LHCN-M2 (cell line): ENCODE results near the gene RASSF1. TPM values are rescaled to one million over a fixed set of nuclear protein-coding genes. Genes with fewer than 3 reads are reported as not detected.
A peak's percentile ranks its signal among the peaks of the same experiment; 100 is the strongest.

Source experiments
- DNase-seq: peaks from one replicate; pipeline ENCODE4 v3.0.0-alpha.2; 2012; ENCODE audit warnings: low read depth
- total RNA-seq: library from RNA; depleted of rRNA; stranded (reverse); fragments of >200 nt; gene quantifications from 2 replicates; pipeline ENCODE4 v1.2.3, GENCODE V29; 2014

RASSF1 gene
- total RNA-seq, 1 experiment from 2014 or later: 26.3 TPM

- no peak for DNase-seq
These were observed 4.4 kb upstream of the RASSF1 start for GRCh38 chr3:50345008-50345407.

- DNase-seq: no peak
These were observed 2.4 kb upstream of the RASSF1 start for GRCh38 chr3:50342813-50343633.

GRCh38 chr3:50341996-50342650, 1.5 kb upstream of the RASSF1 start:
- no peak for DNase-seq

- no peak for DNase-seq
These were observed 901 bp upstream of the RASSF1 start for GRCh38 chr3:50341537-50341936.

- no peak for DNase-seq
These were observed 539 bp downstream of the RASSF1 start for GRCh38 chr3:50340147-50340447.

GRCh38 chr3:50339485-50340146, 1.0 kb downstream of the RASSF1 start:
- peak; percentile 38 for DNase-seq

GRCh38 chr3:50338965-50339364, 1.7 kb downstream of the RASSF1 start:
- DNase-seq: no peak

GRCh38 chr3:50337175-50337861, 3.3 kb downstream of the RASSF1 start:
- DNase-seq: peak; percentile 99

GRCh38 chr3:50336452-50337174, 4.0 kb downstream of the RASSF1 start:
- DNase-seq: peak; percentile 44

- DNase-seq: no peak
These were observed 6.1 kb downstream of the RASSF1 start for GRCh38 chr3:50334339-50335075.

- no peak for DNase-seq
These were observed 6.8 kb downstream of the RASSF1 start for GRCh38 chr3:50333744-50334328.

GRCh38 chr3:50331364-50331907, 9.2 kb downstream of the RASSF1 start:
- DNase-seq: no peak

- no peak for DNase-seq
These were observed 10.3 kb downstream of the RASSF1 start for GRCh38 chr3:50330330-50330729.

- peak; percentile 95 for DNase-seq
These were observed 12.5 kb downstream of the RASSF1 start, which contains the start of gene TUSC2 for GRCh38 chr3:50327943-50328691. Gene TUSC2, minus strand, starts transcription at chr3:50328223. Its CDS starts 124 bp downstream, at chr3:50328099.

- no peak for DNase-seq
These were observed 13.5 kb downstream of the RASSF1 start for GRCh38 chr3:50327129-50327528.

GRCh38 chr3:50326182-50326541, 14.5 kb downstream of the RASSF1 start:
- no peak for DNase-seq

- no peak for DNase-seq
These were observed 15.0 kb downstream of the RASSF1 start for GRCh38 chr3:50325497-50326181.

GRCh38 chr3:50325113-50325480, 15.5 kb downstream of the RASSF1 start:
- DNase-seq: no peak
